HG03354 (cell line): Measurements from ENCODE around the gene DCBLD1.

Experiments
- ATAC-seq: cut with Tn5 transposase; IDR thresholded peaks from one replicate; pipeline ENCODE4 v1.9.1; 2021; ENCODE audit warnings: mild to moderate bottlenecking; ENCODE audit not compliant: unreplicated experiment, poor library complexity, severe bottlenecking

DCBLD1 gene

DNA sequence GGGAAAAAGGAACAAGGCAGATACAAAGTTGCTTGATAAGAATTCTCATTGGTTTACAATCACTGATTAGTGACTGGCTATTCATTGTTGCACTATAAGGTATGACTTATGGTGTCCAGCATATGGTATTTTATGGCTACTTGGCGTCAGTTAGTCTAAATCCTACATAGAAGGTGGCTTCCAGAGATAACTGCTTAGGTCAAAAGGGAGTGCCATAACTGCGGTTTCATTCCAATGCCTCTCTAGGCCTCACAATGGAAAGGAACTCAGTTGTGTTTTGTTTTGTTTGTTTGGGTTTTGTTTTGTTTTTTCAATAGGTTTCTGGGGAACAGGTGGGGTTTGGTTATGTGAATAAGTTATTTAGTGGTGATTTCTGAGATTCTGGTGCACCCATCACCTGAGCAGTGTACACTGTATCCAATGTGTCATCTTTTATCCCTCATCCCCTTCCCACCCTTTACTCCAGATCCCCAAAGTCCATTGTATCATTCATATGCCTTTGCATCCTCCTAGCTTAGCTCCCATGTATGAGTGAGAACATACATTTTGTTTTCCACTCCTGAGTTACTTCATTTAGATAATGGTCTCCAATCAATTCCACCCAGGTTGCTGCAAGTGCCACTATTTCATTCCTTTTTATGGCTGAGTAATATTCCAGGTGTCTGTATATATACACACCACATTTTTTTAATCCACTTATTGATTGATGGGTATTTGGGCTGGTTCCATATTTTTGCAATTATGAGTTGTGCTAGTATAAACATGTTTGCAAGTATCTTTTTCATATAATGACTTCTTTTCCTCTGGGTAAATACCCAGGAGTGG lies 112.8 kb downstream of the DCBLD1 start:
- no peak for ATAC-seq

GRCh38 chr6:117597755-117598154 lies 115.3 kb downstream of the DCBLD1 start:
- ATAC-seq, result no peak
